ENCODE measurements around the gene COTL1.
A peak's percentile ranks its signal among the peaks of the same experiment; 100 is the strongest.

The COTL1 gene

DNA sequence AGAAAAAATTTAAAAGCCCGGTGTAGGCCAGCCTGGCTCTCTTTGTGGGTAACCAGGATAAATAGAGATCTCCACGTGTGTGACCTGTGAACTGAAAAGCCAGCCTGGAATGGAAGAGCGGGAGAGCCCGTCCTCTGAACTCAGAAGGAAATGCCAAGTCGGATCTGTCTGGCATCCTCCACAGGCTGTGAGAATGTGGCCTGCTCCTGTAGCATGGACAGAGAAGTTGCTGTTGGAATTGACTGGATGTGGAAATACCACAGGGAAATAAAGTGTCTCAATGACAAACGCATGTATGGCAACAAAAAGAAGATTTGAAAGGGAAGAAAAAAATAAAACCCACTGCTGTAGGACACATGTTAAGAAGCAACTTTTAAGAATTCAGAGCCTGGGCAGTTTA, 37.1 kb upstream of the COTL1 start:
- H3K36me3 ChIP-seq (ENCODE audit: insufficient read depth, low read length) = peaks cover 53% of the 10 kb centered on the region
- peaks cover 11% of the 10 kb centered on the region for H3K4me1 ChIP-seq (ENCODE audit: control insufficient read depth, insufficient read depth, low read length)
- no peaks in the 10 kb centered on the region for H3K27me3 ChIP-seq (ENCODE audit: control insufficient read depth, insufficient read depth, low read length)
- H3K4me3 ChIP-seq (ENCODE audit: low read length) = no peak overlapping the region
- H3K4me2 ChIP-seq (ENCODE audit: low read length) = no peak overlapping the region
- H3K9ac ChIP-seq (ENCODE audit: low read depth, low read length) = no peak overlapping the region
- H3K9me3 ChIP-seq (replicated peaks; ENCODE audit: low read length) = no peaks in the 10 kb centered on the region

DNA sequence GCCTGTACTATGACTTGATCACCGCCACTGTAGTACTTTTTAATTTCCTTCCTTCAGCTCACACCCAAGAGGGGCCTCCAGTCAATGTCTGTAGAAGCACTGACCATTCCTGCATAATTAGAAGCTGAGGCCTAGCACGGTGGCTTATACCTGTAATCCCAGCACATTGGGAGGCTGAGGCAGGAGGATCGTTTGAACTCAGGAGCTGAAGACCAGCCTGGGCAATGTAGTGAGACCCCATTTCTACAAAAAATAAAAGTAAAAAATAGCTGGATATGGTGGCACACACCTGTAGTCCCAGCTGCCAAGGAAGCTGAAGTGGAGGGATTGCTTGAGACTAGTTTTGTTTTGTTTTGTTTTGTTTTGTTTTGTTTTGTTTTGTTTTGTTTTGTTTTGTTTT, 36.4 kb upstream of the COTL1 start:
- peaks cover 17% of the 10 kb centered on the region for H3K4me1 ChIP-seq (ENCODE audit: control insufficient read depth, insufficient read depth, low read length)
- no peaks in the 10 kb centered on the region for H3K27me3 ChIP-seq (ENCODE audit: control insufficient read depth, insufficient read depth, low read length)
- H3K9ac ChIP-seq (ENCODE audit: low read depth, low read length) = no peak overlapping the region
- H3K4me2 ChIP-seq (ENCODE audit: low read length) = no peak overlapping the region
- no peaks in the 10 kb centered on the region for H3K9me3 ChIP-seq (replicated peaks; ENCODE audit: low read length)
- H3K4me3 ChIP-seq (ENCODE audit: low read length) = no peak overlapping the region
- peaks cover 45% of the 10 kb centered on the region for H3K36me3 ChIP-seq (ENCODE audit: insufficient read depth, low read length)

DNA sequence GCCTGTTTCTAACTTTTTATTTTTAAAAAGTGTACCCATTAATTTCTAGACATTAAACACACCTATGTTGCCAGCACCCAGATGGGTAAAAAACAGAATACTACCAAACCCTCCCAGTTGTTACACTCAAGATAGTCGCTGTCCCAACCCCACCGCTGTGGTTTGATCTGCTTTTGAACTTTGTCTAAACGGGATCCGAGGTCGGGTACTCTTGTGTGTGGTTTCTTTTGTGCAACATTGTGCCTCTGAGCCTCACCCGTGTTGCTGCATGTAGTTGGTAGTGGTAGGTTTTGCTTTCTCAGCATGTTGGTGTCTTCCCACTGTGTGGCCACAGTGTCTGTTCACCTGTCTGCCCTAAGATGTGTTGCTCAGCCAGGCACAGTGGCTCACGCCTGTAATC, 34.7 kb upstream of the COTL1 start:
- no peaks in the 10 kb centered on the region for H3K27me3 ChIP-seq (ENCODE audit: control insufficient read depth, insufficient read depth, low read length)
- peaks cover 27% of the 10 kb centered on the region for H3K4me1 ChIP-seq (ENCODE audit: control insufficient read depth, insufficient read depth, low read length)
- no peak overlapping the region for H3K9ac ChIP-seq (ENCODE audit: low read depth, low read length)
- H3K4me2 ChIP-seq (ENCODE audit: low read length) = no peak overlapping the region
- H3K36me3 ChIP-seq (ENCODE audit: insufficient read depth, low read length) = peaks cover 35% of the 10 kb centered on the region
- H3K9me3 ChIP-seq (replicated peaks; ENCODE audit: low read length) = no peaks in the 10 kb centered on the region
- no peak overlapping the region for H3K4me3 ChIP-seq (ENCODE audit: low read length)

DNA sequence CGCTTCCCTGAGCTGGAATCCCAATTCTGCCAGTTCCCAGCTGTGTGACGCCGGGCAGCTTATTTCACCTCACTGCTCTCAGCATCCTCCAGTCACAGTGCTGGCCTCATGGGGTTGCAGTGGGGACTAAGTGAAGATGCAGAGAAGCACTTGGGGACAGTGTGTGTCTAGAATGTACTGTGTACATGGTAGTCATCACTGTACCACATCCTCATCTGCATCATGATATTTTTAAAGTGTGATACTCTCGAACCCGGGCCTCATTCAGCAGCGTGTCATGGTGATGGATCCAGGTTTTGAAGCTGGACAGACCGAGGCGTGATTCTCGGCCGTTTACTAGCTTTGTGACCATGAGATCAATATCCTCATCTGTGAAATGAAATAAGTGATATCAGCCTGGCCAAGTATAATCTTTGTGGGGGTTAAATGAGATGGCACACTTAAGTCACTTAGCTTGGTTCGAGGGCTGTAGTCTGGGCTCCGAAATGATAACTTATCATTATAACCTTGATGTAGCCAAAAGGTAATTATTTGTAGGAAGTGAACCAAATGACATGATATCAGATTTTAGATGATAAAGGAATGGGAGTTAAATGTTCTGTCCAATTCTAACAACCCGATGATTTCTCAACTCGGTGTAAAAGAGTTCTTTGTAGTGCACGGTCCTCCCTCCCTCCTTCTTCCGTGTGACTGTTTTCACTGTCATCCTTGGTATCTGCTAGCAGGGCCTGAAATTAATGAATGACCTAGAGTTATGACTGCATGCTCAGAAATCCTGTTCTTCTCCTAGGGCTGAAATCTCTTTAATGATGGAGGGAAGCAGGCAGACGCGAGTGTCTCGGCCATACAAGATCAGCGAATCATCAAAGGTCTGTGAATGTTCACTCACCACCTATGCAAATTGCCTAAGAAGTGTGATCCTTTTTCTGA, 32.4 kb upstream of the COTL1 start:
- no peaks in the 10 kb centered on the region for H3K27me3 ChIP-seq (ENCODE audit: control insufficient read depth, insufficient read depth, low read length)
- H3K4me1 ChIP-seq (ENCODE audit: control insufficient read depth, insufficient read depth, low read length) = peaks cover 27% of the 10 kb centered on the region
- peak overlapping the region; percentile 7 for H3K4me3 ChIP-seq (ENCODE audit: low read length)
- no peaks in the 10 kb centered on the region for H3K9me3 ChIP-seq (replicated peaks; ENCODE audit: low read length)
- peak overlapping the region; percentile 21 for H3K4me2 ChIP-seq (ENCODE audit: low read length)
- peaks cover 23% of the 10 kb centered on the region for H3K36me3 ChIP-seq (ENCODE audit: insufficient read depth, low read length)
- H3K9ac ChIP-seq (ENCODE audit: low read depth, low read length) = peak overlapping the region; percentile 39

- no peaks in the 10 kb centered on the region for H3K27me3 ChIP-seq (ENCODE audit: control insufficient read depth, insufficient read depth, low read length)
- H3K9ac ChIP-seq (ENCODE audit: low read depth, low read length) = peak overlapping the region; percentile 78
- H3K4me1 ChIP-seq (ENCODE audit: control insufficient read depth, insufficient read depth, low read length) = peaks cover 34% of the 10 kb centered on the region
Measured at GRCh38 chr16:84649511-84649861, 31.6 kb upstream of the COTL1 start.

DNA sequence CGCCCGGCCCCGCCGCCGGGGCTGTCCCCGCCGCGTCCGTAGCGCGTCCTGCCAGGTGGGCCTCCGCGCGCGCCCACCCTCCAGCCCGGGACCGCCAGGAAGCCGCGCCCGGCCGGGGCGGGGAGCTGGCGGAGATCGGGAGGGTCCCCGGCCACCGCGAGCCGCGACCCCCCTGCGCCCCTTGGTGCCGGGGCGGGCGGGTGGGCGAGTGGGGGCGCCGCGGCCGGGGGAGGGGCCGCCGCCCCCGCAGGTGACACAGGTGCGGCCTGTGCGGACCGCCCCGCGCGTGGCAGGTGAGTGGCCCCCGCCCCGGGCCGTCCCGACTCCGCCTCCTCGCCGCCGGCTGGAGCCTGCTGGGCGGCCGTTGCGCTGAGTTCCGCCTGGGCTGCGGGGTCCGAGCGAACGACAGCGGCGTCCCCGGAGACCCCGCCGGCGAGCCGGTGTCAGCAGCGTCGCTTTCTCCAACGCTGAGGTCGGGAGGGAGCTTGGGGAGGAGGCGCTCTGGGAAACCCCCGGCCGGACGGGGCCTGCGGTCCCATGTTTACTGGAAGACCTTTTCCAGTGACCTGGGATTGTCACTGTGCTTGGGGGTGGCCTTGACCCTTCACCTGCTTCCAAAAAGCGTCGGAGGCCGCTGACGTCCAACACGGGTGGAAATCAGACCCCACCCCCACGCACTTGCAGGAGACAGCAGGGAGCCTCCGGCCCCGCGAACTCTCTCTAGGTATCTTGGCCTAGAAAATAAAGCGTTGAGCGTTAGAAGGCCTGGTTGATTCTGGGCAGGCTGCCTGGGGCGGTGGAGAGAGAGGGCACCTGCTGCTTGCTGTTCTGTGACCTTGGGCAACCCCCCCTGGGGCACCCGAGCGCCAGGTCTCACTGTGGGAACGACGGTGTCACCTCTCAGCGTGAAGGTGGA, 31.0 kb upstream of the COTL1 start:
- Histone ChIP-seq H3K27me3 (ENCODE audit: control insufficient read depth, insufficient read depth, low read length) (no peaks in the 10 kb centered on the region), H3K9ac (ENCODE audit: low read depth, low read length) (peak overlapping the region; percentile 78), H3K4me3 (ENCODE audit: low read length) (peak overlapping the region; percentile 80), H3K4me2 (ENCODE audit: low read length) (peak overlapping the region; percentile 98), H3K9me3 (replicated peaks; ENCODE audit: low read length) (no peaks in the 10 kb centered on the region), H3K4me1 (ENCODE audit: control insufficient read depth, insufficient read depth, low read length) (peaks cover 39% of the 10 kb centered on the region), H3K36me3 (ENCODE audit: insufficient read depth, low read length) (peaks cover 23% of the 10 kb centered on the region)

More at GRCh38 chr16:84649511-84649861, 31.6 kb upstream of the COTL1 start:
- Histone ChIP-seq H3K4me2 (ENCODE audit: low read length) (peak overlapping the region; percentile 98), H3K36me3 (ENCODE audit: insufficient read depth, low read length) (peaks cover 23% of the 10 kb centered on the region), H3K9me3 (replicated peaks; ENCODE audit: low read length) (no peaks in the 10 kb centered on the region), H3K4me3 (ENCODE audit: low read length) (peak overlapping the region; percentile 80)

DNA sequence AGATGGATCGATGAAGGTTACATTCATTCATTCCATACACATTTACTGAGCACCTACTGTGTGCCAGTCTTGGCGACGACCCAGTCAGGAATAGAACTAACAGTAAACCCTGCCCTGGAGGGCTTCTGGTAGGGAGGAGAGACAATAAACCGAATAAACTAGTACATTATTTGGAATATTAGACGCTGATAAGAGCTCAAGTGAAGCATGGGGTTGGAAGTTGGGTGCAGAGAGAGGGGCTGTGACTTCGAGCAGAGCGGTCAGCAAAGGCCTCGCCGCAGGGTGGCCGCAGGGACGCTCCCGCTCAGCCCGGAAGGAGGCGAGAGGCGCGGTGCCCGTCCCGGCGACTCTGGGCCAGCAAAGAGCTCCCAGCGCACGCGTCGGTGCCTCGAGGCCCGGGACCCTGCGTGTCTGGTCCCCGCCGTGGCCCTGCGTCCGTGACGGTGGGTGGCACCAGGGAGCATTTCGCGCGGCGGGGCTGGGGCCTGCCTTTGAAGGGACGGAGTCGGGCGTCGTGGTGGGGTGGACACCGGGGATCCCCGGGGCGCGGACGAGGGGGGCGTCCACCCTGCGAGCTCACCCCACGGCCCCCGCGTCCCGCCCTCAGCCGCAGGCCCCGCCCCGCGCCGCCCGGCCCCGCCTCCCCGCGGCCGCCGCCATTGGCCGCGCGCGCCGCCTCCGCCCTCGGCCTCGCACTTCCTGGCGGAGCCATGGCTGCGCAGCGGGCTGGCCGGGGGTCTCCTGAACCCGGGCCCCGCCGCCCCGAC, 30.1 kb upstream of the COTL1 start, which contains the start of gene KLHL36:
Gene KLHL36, plus strand, starts transcription at position 684 of the 767 bp plus-strand sequence. CDS start 2,357 bp downstream, outside the sequence.
- Histone ChIP-seq H3K27me3 (ENCODE audit: control insufficient read depth, insufficient read depth, low read length) (no peaks in the 10 kb centered on the region), H3K9ac (ENCODE audit: low read depth, low read length) (peak within 1 kb of the TSS; percentile 78), H3K36me3 (ENCODE audit: insufficient read depth, low read length) (peaks cover 19% of the 10 kb centered on the region), H3K4me2 (ENCODE audit: low read length) (peak within 1 kb of the TSS; percentile 98), H3K4me3 (ENCODE audit: low read length) (peak within 1 kb of the TSS; percentile 80), H3K9me3 (replicated peaks; ENCODE audit: low read length) (no peaks in the 10 kb centered on the region), H3K4me1 (ENCODE audit: control insufficient read depth, insufficient read depth, low read length) (peaks cover 48% of the 10 kb centered on the region)

DNA sequence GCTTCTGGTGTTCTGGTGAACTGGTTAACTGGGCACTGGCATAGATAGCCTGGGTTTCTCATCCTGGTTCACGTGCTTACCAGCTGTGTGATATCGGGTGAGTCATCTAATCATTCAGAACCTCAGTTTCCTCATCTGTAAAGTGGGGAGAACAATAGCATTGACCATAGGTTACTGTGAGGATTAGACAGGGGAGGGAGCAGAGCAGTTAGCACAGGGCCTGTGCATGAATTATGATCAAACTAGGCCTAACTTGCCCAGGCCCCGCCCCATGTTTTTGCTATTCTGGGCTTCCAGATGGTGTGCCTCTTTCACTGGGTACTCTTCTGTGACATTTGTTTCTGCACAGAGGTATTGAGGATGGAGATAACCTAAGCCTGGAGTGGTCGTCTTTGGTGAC, 25.8 kb upstream of the COTL1 start:
- H3K9ac ChIP-seq (ENCODE audit: low read depth, low read length) = no peak overlapping the region
- peak overlapping the region; percentile 25 for H3K4me3 ChIP-seq (ENCODE audit: low read length)
- H3K9me3 ChIP-seq (replicated peaks; ENCODE audit: low read length) = no peaks in the 10 kb centered on the region
- peak overlapping the region; percentile 21 for H3K4me2 ChIP-seq (ENCODE audit: low read length)
- no peaks in the 10 kb centered on the region for H3K36me3 ChIP-seq (ENCODE audit: insufficient read depth, low read length)
- H3K4me1 ChIP-seq (ENCODE audit: control insufficient read depth, insufficient read depth, low read length) = peaks cover 45% of the 10 kb centered on the region
- H3K27me3 ChIP-seq (ENCODE audit: control insufficient read depth, insufficient read depth, low read length) = no peaks in the 10 kb centered on the region

DNA sequence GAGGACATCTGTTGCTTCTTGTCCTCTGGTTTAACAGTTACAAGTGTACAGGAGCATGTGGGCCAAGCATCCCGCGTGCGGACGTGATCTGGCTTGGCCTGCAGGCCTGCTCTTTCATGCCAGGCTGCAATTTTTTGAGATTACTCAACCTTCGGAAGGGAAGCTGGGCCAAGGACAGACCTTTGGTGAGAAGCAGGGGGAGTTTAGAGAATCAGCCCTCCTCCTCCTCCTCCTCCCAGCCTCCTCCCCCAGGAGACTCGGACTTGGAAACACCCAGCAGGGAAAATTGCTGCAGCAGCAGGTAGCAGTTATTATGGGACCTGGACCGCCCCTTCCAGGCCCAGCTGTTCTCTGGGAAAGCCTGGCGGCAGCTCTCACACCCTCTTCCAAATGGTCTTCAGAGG, 25.3 kb upstream of the COTL1 start:
- no peaks in the 10 kb centered on the region for H3K9me3 ChIP-seq (replicated peaks; ENCODE audit: low read length)
- H3K4me3 ChIP-seq (ENCODE audit: low read length) = peak overlapping the region; percentile 25
- H3K4me1 ChIP-seq (ENCODE audit: control insufficient read depth, insufficient read depth, low read length) = peaks cover 45% of the 10 kb centered on the region
- H3K9ac ChIP-seq (ENCODE audit: low read depth, low read length) = peak overlapping the region; percentile 43
- H3K4me2 ChIP-seq (ENCODE audit: low read length) = peak overlapping the region; percentile 26
- no peaks in the 10 kb centered on the region for H3K36me3 ChIP-seq (ENCODE audit: insufficient read depth, low read length)
- H3K27me3 ChIP-seq (ENCODE audit: control insufficient read depth, insufficient read depth, low read length) = no peaks in the 10 kb centered on the region

DNA sequence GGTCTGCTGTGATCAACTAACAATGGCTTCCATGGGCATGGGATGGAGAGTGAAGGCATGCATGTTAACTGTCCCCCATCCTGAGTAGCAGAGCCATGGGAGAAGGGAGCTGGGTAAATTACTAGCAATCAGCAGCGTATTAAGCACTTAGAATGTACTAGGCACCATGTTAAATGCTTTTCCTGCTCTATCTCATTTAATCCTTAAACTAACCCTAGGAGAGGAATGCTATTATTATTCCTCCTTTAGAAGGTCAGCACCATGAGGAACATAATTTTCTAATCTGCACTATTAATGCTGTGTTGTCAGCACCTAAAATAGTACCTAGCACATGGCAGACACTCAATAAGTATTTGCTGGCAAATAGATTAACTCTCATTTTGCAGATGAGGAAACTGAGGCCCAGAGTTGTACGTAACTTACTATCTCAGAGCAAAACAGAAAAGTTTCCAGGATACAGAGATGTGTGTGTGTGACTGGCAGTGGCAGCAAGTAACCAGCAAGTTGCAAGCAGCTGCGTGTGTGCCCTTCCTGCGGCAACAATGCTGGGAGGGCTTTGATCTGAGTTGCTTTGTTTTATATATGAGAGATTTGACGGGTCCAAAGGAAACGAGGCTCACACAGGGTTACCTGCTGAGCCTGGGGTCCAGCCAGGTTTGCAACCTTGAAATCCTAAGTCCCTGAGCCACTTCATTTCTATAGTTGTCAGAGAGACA, 23.9 kb upstream of the COTL1 start:
- Histone ChIP-seq H3K4me2 (ENCODE audit: low read length) (no peak overlapping the region), H3K4me3 (ENCODE audit: low read length) (no peak overlapping the region), H3K27me3 (ENCODE audit: control insufficient read depth, insufficient read depth, low read length) (no peaks in the 10 kb centered on the region), H3K4me1 (ENCODE audit: control insufficient read depth, insufficient read depth, low read length) (peaks cover 40% of the 10 kb centered on the region), H3K36me3 (ENCODE audit: insufficient read depth, low read length) (no peaks in the 10 kb centered on the region), H3K9ac (ENCODE audit: low read depth, low read length) (peak overlapping the region; percentile 43), H3K9me3 (replicated peaks; ENCODE audit: low read length) (no peaks in the 10 kb centered on the region)
